Esophagus muscularis mucosa (tissue), 4 donors: ENCODE results near the gene TMEM258. TPM values are rescaled to one million over a fixed set of nuclear protein-coding genes. Genes with fewer than 3 reads are reported as not detected.
A peak's percentile ranks its signal among the peaks of the same experiment; 100 is the strongest.

Experiments
- DNase-seq: peaks from one replicate; pipeline ENCODE4 v3.0.0-alpha.2; 2017; ENCODE audit errors: extremely low spot score
- H3K27ac ChIP-seq, 4 donors: fragments of 200-600 bp; sonication (generic); replicated peaks in 1 of 4; 1 replicate in 3 of 4; 2 replicates in 1 of 4; pipeline ENCODE4 v1.5.1; 2016 to 2019; ENCODE audit warnings: mild to moderate bottlenecking in 1 of 4
- H3K27me3 ChIP-seq, 4 donors: fragments of 200-600 bp; sonication (generic); one replicate each; pipeline versions ENCODE4 v1.5.1 to v1.6.0; 2016 to 2019
- H3K36me3 ChIP-seq, 4 donors: fragments of 200-600 bp; sonication (generic); one replicate each; pipeline ENCODE4 v1.5.1; 2016 to 2019
- H3K4me1 ChIP-seq, 4 donors: fragments of 200-600 bp; sonication (generic); one replicate each; pipeline ENCODE4 v1.5.1; 2016 to 2019
- H3K4me3 ChIP-seq, 4 donors: fragments of 200-600 bp; sonication (generic); 1 replicate in 2 of 4; 2 replicates in 2 of 4; pipeline ENCODE4 v1.5.1; 2016 to 2019; ENCODE audit warnings: mild to moderate bottlenecking in 4 of 4, moderate library complexity in 1 of 4
- H3K9me3 ChIP-seq, 4 donors: fragments of 200-600 bp; sonication (generic); 1 replicate in 3 of 4; 2 replicates in 1 of 4; pipeline ENCODE4 v1.5.1; 2016 to 2019
- EP300 ChIP-seq: sonication (generic); formaldehyde crosslinking; IDR thresholded peaks from one replicate; pipeline ENCODE4 v1.6.1; 2017; ENCODE audit warnings: antibody characterized with exemption
- POLR2A ChIP-seq: fragments of 450-650 bp; IDR thresholded peaks from one replicate; pipeline ENCODE4 v1.6.1; 2017; ENCODE audit warnings: antibody characterized with exemption, moderate library complexity, mild to moderate bottlenecking, low read depth
- POLR2AphosphoS5 ChIP-seq, 2 donors: sonication (generic); formaldehyde crosslinking; IDR thresholded peaks; one replicate each; pipeline ENCODE4 v1.6.1; 2017; ENCODE audit warnings: antibody characterized with exemption in 2 of 2
- WGBS: methylation state at CpG from one replicate; pipeline ENCODE4 v1.1.5; 2018; 5-methylcytosine and 5-hydroxymethylcytosine counted together
- intact Hi-C: fragments of 100-400 bp; cut with DNase I; formaldehyde crosslinking; loops from one replicate; pipeline ENCODE4 v1.15.1; 2023
- total RNA-seq, 4 donors: library from RNA; depleted of rRNA; stranded (reverse); fragments of >200 nt; gene quantifications; one replicate each; pipeline versions ENCODE4 v1.1.0 to v1.2.1, GENCODE V29; 2016
- TF ChIP-seq, protein P1 (sequence below), 3 experiments: fragments of 200-600 bp in 2 of 3; fragments of 450-650 bp in 1 of 3; sonication (generic) in 2 of 3; IDR thresholded peaks; one replicate each; pipeline ENCODE4 v1.5.1; 2017 to 2019; ENCODE audit warnings: antibody characterized with exemption in 3 of 3, mild to moderate bottlenecking in 2 of 3, moderate library complexity in 1 of 3

The TMEM258 gene
- total RNA-seq, 4 donors from 2014 or later = 34.5 to 48.2 (median 43.8) TPM

DNA sequence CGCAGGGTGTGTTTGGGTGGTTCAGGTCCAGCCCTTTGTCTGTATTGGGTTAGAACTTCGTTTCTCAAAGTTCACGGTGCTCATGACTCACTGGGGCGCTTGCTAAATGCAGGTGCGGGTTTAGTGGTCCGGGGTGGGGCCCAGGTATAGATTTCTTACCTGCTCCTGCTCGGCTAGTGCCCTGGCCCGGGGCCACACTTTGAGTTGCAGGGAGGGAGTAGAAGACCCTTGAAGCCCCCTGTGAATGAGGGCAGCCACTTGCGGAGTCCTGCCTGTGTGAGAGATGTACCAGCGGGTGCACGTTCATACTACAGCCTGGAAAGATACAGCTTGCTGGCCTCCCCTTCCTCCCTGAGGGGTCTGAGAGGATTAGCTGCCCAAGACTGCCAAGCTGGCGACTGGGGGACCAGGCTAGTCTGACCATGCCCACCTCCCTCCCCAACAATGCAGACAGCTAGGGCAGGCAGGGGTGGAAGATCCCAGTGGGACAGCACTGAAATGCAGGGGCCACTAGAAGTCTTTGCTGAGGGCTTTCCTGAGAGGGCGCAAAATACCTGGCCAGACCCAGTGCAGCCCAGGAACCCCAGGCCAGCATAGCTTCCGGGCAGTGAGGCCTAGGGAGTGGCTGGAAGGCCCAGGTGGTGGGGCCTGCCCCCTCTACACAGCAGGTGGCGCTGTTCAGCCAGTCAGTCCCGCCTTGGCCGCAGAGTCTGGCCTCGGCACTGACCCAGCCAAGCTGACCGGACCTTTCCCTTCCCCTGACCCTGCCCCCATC, 45.0 kb downstream of the TMEM258 start:
- Histone ChIP-seq H3K4me3 (no peak overlapping the region), H3K27me3 (peaks cover 0 to 27% (median 9%) of the 10 kb centered on the region in 4 donors), H3K4me1 (peaks cover 6 to 18% (median 15%) of the 10 kb centered on the region in 4 donors), H3K36me3 (peaks cover 4 to 23% (median 18%) of the 10 kb centered on the region in 4 donors), H3K27ac (no peak overlapping the region), H3K9me3 (no peaks in the 10 kb centered on the region)
- TF ChIP-seq, protein P1, sequence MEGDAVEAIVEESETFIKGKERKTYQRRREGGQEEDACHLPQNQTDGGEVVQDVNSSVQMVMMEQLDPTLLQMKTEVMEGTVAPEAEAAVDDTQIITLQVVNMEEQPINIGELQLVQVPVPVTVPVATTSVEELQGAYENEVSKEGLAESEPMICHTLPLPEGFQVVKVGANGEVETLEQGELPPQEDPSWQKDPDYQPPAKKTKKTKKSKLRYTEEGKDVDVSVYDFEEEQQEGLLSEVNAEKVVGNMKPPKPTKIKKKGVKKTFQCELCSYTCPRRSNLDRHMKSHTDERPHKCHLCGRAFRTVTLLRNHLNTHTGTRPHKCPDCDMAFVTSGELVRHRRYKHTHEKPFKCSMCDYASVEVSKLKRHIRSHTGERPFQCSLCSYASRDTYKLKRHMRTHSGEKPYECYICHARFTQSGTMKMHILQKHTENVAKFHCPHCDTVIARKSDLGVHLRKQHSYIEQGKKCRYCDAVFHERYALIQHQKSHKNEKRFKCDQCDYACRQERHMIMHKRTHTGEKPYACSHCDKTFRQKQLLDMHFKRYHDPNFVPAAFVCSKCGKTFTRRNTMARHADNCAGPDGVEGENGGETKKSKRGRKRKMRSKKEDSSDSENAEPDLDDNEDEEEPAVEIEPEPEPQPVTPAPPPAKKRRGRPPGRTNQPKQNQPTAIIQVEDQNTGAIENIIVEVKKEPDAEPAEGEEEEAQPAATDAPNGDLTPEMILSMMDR (IDR thresholded peaks at IDR 0.05) = peak; percentile 71 to 92 (median 72)
- TF ChIP-seq EP300 (no peak), POLR2AphosphoS5 (IDR thresholded peaks at IDR 0.05) (no peak), POLR2A (no peak)
- no peak for DNase-seq
- intact Hi-C loops = loop anchor here (5.0 kb wide), 1 partner anchor 360 kb away; no protein-coding TSS in a partner anchor
- 51% methylated on average over 16 of the region's 19 CpGs for WGBS

DNA sequence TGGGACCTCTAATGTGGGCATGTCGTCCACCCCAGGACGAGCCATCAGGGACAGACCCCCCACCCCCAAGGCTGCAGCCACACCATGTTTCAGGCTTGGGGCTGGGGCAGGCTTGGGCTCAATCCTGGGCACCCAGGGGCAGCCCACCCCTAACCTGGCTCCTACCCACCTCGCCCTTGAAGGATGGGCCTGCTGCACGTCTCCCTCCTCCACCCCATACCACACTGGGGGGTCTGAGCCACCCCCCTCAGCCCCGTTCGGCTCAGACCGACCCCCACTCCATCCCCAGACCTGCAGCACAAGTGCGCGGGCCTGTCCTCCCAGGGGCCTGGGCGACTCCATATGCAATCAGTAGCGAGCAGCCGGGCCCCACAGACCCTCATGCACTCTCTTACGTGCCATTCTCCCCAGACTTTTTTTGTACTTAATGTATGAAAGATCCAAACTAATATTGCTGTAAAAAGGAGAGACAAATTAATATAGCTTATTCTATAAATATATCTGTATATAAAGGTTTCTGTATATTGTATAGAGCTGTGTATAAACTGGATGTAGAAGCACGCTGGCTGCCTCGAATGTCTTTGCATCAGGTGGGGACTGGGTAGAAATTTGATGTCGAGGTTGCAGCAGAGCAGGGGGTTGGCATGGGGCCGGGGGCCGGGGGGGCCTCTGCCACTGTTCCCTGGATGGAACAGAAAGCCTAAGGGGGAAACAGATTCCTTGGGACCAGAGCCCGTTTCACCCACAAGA, 45.8 kb downstream of the TMEM258 start:
- H3K36me3 ChIP-seq = peaks cover 4 to 31% (median 25%) of the 10 kb centered on the region in 4 donors
- no peak overlapping the region for H3K4me3 ChIP-seq
- DNase-seq = no peak
- peaks cover 6 to 12% (median 9%) of the 10 kb centered on the region in 4 donors for H3K4me1 ChIP-seq
- intact Hi-C loops = loop anchor here (5.0 kb wide), 1 partner anchor 361 kb away; no protein-coding TSS in a partner anchor
- H3K27me3 ChIP-seq = peaks cover 0 to 21% (median 2%) of the 10 kb centered on the region in 4 donors
- TF ChIP-seq, protein P1 (IDR thresholded peaks at IDR 0.05) = no peak
- TF ChIP-seq POLR2A = no peak
- TF ChIP-seq EP300 = no peak
- no peak overlapping the region for H3K27ac ChIP-seq
- H3K9me3 ChIP-seq = no peaks in the 10 kb centered on the region
- WGBS = 79% methylated on average over 17 of the region's 19 CpGs

DNA sequence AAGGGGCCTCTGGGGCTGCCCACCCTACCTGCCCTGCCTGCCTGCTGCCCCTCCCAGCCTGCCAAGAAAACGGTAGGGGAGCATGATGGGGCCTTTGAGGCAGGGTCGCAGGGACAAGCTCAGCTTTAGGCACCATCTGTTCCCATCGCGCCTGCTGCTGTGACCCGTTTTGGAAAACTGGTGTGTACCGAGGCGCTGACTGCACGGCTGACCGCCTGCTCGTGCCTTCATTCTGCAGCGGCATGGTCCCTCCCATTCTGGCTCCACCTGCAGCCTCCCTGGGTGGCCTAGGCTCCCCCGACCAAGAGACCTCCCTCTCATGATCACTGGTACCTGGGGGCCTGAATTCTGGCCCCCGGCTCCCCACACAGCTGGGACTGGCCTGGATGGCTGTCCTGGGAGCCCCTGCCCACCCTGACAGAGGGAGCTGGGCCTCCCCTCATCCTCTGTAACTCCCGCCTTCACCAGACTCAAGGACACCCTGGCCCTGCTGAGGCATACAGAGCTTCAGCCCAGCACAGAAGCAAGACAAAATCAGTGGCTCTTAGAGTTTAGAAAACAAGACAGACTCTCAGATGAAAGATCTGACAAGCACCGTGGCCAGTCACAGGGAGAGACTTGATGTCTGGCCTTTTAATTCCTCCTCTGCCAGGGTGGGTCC, 46.5 kb downstream of the TMEM258 start:
- no peak for DNase-seq
- Histone ChIP-seq H3K36me3 (peaks cover 9 to 38% (median 27%) of the 10 kb centered on the region in 4 donors), H3K27me3 (peaks cover 0 to 14% (median 0%) of the 10 kb centered on the region in 4 donors), H3K27ac (no peak overlapping the region), H3K9me3 (no peaks in the 10 kb centered on the region), H3K4me1 (peaks cover 6 to 12% (median 9%) of the 10 kb centered on the region in 4 donors), H3K4me3 (no peak overlapping the region)
- intact Hi-C loops = loop anchor here (5.0 kb wide), 1 partner anchor 361 kb away; no protein-coding TSS in a partner anchor
- 88% methylated on average over 8 of the region's 15 CpGs for whole genome bisulfite sequencing
- TF ChIP-seq POLR2AphosphoS5 (IDR thresholded peaks at IDR 0.05) (no peak), POLR2A (no peak), EP300 (no peak)

DNA sequence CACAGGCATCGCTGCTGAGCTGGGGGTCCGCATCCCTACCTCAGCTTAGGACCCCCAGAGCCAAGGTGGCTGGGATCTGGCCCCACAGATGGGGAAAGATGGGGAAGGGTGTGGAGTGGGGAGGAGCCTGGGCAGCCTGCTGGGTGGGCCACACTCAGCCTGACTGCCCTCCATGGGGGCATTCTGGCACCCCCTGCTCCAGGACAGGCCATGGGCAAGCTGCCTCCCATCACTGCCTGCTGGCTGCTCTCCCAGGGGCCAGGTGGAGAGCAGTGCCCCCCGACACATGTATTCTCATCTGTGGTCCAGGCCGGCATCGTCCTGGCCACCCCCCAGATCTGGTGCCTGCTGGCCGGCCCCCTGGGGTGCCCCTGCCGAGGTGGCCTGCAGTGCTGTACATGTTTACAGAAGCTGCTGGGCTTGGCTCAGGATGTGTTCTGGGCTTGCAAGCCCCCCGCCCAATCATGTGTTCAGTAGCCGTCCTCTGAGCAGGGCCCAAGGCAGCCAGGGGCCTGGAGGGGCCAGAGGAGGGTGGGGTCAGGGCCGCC, 47.7 kb downstream of the TMEM258 start:
- no peaks in the 10 kb centered on the region for H3K9me3 ChIP-seq
- DNase-seq = no peak
- H3K4me3 ChIP-seq = no peak overlapping the region
- WGBS = 84% methylated on average over 4 of the region's 10 CpGs
- no peak for TF ChIP-seq POLR2A
- no peak for TF ChIP-seq EP300
- no peak for TF ChIP-seq POLR2AphosphoS5 (IDR thresholded peaks at IDR 0.05)
- TF ChIP-seq, protein P1 (IDR thresholded peaks at IDR 0.05) = no peak
- no peak overlapping the region for H3K27ac ChIP-seq
- intact Hi-C loops = loop anchor here (5.0 kb wide), 1 partner anchor 363 kb away; no protein-coding TSS in a partner anchor
- peaks cover 14 to 50% (median 38%) of the 10 kb centered on the region in 4 donors for H3K36me3 ChIP-seq
- H3K4me1 ChIP-seq = peaks cover 6 to 12% (median 9%) of the 10 kb centered on the region in 4 donors
- peaks cover 0 to 3% (median 0%) of the 10 kb centered on the region in 4 donors for H3K27me3 ChIP-seq
